GM12891 (cell line): ENCODE results near the gene TCP1.

ENCODE experiments used
- POLR2A ChIP-seq: IDR thresholded peaks from 2 replicates; pipeline ENCODE4 v1.6.1; 2011; ENCODE audit warnings: low read depth, low read length, control low read depth
- TAF1 ChIP-seq: IDR thresholded peaks from 2 replicates; pipeline ENCODE4 v1.6.1; 2011; ENCODE audit warnings: low read depth, low read length, control low read depth

DNA sequence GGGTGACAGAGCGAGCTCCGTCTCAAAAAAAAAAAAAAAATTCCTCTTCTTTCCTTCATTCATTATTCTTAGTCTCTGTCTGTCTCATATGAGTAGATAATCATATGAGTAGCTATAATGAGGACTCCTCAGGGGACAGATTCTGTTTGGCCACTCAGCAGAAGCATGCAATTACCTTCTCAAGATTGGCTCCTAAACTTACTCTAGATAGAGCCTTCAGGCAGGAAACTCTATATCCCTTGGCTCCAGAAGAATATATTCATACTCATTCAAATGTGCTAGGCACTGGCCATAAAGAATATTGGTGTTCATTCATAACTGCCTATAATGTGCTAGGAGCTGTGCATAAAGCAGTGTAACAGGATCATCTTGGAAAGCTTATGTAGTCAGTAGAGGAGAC is 29.8 kb downstream of the TCP1 start:
- TF ChIP-seq POLR2A (no peak), TAF1 (no peak)
